ENCODE results near the gene ADAMTS2.
"Not testable (repeated sequence)": the region's sequence is repeated elsewhere in the genome, so short reads cannot be mapped to it uniquely, and the experiment has no call there.

Gene ADAMTS2

GRCh38 chr5:179123491-179124272, 221.6 kb downstream of the ADAMTS2 start:
- no peak for DNase-seq (ENCODE audit: low read depth)

- no peak for DNase-seq (ENCODE audit: low read depth)
Observed at GRCh38 chr5:179123109-179123426, 222.2 kb downstream of the ADAMTS2 start.

DNA sequence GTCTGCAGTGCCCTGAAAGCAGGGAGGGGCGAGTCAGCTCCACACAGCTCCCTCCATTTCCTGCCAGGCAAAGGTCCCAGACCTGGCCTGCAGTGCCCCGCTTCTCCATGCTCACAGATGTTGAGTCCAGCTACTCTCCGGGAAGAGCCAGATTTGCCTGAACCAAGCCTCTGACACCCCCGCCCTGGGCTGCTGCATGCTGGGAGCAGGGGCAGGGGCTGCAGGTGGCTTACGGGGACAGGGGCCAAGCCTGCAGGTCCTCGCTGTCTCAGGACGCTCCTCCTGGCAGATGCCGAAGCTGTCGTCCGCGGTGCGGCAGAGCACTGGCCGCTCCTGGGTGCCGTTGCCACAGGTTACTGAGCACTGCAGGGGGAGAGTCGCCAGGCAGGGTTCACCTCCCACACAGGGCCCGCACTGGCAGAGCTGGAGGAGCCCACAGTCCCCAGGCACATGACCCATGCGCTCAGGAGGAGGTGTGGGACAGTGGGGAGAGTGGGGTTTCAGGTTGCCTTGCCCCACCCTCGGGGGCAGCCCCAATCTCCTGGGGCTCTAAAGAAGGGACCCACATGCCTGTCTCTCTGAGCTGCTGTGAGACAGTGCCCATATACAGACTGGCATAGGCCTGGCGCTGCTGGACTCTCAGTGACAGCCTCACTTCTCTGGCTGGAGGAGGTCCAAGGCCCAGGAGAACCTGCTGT, 222.7 kb downstream of the ADAMTS2 start:
- no peak for DNase-seq (ENCODE audit: low read depth)

- DNase-seq (ENCODE audit: low read depth) = no peak
Observed at GRCh38 chr5:179121667-179122111, 223.6 kb downstream of the ADAMTS2 start.

DNA sequence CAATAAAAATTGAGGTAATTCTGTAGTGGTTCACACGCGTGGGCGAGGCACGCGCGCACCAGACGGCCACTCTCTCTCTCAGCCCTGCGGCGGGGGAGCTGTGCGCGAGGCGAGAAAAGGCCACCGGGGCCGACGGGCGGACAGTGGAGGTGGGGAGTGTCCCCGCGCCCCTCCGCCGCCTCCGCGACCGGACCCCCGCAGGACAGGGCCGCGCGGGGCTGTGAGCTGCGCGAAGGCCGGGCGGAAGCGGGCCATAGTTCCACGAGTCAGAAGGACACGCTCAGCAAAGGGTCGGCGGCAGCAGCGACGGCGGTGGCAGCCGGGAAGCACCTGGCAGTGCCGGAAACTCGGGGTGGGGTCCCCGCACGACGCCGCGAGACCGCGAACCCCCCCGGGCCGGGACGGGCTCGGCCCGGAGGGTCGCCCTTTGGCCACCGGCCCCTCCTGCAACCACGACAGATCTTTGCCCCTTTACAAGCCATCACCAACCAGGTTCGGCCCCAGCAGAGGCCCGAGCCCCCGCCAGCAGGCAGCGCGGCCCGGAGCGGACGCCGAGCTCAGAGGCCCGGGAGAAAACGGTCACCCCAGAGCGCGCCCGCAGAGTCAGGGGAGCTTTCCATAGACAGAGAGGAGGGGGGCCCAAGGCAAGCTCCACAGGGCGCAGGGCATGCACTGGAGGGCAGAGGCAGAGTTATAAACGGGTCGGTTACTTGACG, 224.2 kb downstream of the ADAMTS2 start:
- no peak for DNase-seq (ENCODE audit: low read depth)

- DNase-seq (ENCODE audit: low read depth) = no peak
Observed at GRCh38 chr5:179120421-179120861, 224.8 kb downstream of the ADAMTS2 start.

DNA sequence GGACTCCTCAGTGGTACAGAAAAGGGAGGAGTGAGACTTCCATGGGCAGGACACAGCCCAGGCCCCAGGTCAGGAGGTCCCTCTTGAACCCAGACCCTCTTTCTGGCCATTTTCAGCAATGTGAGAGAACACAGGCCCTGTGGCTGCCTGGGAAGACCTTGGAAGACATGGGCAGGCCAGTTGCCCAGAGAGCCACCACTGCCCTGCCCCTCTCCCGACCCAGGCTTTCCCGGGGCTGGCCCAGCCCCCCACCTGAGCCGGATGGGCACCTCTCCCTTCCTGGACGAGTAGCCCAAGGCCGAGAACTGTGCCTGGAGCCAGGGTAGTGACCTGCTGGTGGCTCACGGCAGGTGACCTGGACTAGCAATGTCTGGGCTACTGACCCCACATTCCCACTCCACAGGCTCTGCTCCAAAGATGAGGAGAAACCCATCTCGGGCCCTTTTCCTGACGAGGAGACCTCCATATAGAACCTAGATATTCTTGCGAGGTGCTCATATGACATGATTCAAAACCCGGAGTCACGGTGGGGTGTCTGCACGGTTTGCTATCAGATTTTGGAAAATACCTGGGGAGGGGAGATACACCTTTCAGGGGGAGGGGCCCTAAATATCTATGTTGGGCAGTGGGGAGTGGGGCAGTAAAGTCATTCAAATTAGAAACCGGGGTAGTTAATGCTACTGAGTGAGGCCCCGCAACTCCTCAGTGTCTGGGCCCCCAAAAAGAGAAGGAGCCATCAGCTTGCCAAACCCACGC, 225.7 kb downstream of the ADAMTS2 start:
- DNase-seq (ENCODE audit: low read depth) = no peak

GRCh38 chr5:179118756-179119414, 226.4 kb downstream of the ADAMTS2 start:
- no peak for DNase-seq (ENCODE audit: low read depth)

DNA sequence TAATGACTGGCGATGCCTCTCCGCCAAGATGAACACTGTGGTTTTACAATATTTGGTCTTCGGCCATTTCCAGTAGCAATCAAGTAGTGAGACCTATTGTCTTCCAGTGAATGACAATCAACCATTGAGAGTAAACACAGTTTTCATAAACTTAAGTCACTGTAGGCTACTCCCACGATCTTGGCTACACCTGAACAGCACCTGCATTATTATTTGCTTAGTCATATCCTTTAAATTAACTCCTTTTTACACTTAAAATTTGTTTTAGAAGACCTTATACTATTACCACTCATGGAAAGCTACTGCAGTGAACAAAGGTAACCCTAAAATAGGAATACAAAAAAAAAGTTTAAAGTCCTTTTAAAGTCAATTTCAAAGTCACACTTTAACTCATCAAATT, 226.9 kb downstream of the ADAMTS2 start:
- no peak for DNase-seq (ENCODE audit: low read depth)

GRCh38 chr5:179115845-179116524, 229.3 kb downstream of the ADAMTS2 start:
- DNase-seq (ENCODE audit: low read depth) = no peak

- DNase-seq (ENCODE audit: low read depth) = no peak
Observed at GRCh38 chr5:179115307-179115706, 230.0 kb downstream of the ADAMTS2 start.

GRCh38 chr5:179114756-179115155, 230.5 kb downstream of the ADAMTS2 start:
- no peak for DNase-seq (ENCODE audit: low read depth)

DNA sequence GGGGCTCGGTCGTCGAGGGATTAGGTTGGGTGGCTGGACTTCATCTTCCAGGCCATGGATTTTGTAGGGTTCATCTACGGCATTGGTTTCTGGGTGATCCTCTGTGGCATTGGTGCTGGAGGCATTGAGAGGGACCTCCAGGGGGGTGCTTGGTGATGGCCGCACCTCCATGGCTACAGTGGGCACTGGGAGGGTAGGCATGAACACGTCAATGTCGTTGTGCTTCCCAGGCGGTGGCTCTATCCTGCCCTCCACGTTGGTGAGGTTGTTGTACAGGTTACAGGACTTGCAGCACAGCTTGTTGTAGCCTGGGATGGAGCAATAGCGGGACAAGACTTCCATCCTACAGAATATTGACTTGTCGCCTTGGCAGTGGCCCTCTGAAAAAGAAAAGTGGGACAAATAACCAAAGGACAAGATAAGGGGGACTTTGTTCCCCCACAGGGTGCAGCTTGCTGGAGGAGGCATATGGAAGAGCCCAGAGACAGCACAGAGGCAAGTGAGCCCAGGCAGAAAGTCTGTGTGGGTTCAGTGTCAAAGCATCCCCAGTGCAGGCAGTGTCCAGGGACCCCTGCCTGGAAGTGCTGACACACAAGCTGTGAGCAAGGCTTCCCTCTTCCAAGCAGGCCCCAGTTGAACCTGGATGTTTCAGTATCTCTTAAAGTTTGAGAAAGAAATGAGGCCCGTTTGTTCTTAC, 231.2 kb downstream of the ADAMTS2 start:
- DNase-seq (ENCODE audit: low read depth) = no peak

- no peak for DNase-seq (ENCODE audit: low read depth)
Observed at GRCh38 chr5:179113143-179113530, 232.1 kb downstream of the ADAMTS2 start.

GRCh38 chr5:179112469-179113142, 232.7 kb downstream of the ADAMTS2 start:
- DNase-seq (ENCODE audit: low read depth) = no peak

DNA sequence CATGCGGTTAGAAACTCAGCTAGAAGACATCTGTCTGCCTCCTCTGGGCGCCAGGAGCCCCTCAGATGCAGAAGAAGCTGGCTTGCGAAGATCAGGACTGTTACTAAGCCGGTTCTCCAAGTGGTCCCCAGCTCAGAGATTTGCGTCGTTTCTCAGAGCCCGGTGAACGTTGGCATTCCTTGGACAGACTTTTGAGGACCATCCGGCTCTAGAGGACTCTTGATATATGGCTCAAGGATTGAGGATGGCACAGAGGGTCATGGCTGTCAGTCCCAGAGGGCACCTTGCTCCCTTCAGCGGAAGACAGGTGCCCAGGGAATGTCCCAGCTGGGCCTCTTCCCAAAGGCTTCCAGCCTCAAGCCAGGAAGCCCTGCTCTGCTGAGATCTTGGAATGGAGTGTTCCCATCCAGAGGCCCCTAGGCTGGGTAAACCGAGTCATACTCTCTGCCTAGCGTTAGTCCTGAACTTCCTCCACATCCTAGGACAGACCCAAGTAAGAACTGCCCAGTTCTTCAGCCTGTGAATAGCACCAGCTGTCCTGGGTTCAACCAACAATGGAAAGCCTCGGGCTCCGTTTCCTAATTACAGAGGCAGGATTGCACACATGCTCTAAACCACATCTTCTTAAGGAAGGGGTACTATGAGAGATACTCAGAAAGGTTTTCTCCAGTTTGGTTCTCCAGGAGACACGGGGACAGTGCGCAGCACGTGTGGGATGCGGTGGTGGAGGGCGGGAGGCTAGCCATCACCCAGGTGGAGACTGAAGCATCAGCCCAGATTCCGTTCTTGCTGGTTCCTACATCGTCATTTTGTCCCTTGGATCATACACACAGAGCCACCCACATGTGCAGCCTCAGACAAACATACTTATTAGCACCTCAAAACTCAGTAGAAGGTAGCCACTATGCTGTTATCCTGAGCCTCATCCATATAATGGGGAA, 233.7 kb downstream of the ADAMTS2 start:
- DNase-seq (ENCODE audit: low read depth) = no peak

DNA sequence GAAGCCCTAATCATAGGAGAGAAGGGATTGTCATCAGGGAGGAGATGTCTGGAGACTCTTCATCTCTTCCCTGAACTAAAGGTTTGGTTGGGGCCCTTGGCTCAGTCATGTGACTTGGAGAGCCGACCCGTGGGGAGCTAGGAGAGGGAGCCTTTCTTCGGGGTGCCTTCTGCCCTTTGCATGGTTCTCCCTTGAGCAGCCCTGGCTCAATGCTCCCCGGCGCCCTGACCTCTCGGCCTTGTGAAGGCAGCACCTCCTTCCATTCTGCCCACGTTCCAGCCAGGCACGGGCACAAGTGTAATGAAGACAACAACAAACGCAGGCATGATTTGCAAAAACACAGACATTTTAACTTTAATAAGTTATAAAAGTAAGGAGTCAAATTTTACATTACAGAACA, 234.7 kb downstream of the ADAMTS2 start:
- no peak for DNase-seq (ENCODE audit: low read depth)

DNA sequence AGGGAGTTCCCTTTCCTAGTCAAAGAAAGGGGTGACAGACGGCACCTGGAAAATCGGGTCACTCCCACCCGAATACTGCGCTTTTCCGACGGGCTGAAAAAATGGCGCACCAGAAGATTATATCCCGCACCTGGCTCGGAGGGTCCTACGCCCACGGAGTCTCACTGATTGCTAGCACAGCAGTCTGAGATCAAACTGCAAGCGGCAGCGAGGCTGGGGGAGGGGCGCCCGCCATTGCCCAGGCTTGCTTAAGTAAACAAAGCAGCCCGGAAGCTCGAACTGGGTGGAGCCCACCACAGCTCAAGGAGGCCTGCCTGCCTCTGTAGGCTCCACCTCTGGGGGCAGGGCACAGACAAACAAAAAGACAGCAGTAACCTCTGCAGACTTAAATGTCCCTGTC, 244.0 kb downstream of the ADAMTS2 start:
- DNase-seq (ENCODE audit: low read depth) = not testable (repeated sequence)

- no peak for DNase-seq (ENCODE audit: low read depth)
Observed at GRCh38 chr5:179089502-179089901, 255.8 kb downstream of the ADAMTS2 start.

Measured in HS-5 (cell line).